K562 (cell line): Measurements from ENCODE around the gene FAM20B. TPM values are rescaled to one million over a fixed set of nuclear protein-coding genes. Genes with fewer than 3 reads are reported as not detected.

Experiments
- ATF2 ChIP-seq: sonication (generic); formaldehyde crosslinking; IDR thresholded peaks from 2 replicates; pipeline ENCODE4 v1.8.1; 2022; ENCODE audit warnings: missing genetic modification reagents
- BHLHE40 ChIP-seq: IDR thresholded peaks from 2 replicates; pipeline ENCODE4 v1.6.1; 2011; ENCODE audit warnings: low read length, improper control_type of control experiment
- CREBBP ChIP-seq: IDR thresholded peaks from one replicate; pipeline ENCODE4 v1.6.1; 2012; ENCODE audit warnings: low read depth, mild to moderate bottlenecking, control low read depth, inconsistent platforms, low read length
- GABPA ChIP-seq: fragments of 200-800 bp; sonication (Bioruptor generic); conservative IDR thresholded peaks from 2 replicates; pipeline ENCODE4 v1.6.1; 2016; ENCODE audit warnings: low read depth, missing genetic modification characterization, missing compliant biosample characterization
- HMBOX1 ChIP-seq: sonication (generic); IDR thresholded peaks from 2 replicates; pipeline ENCODE4 v1.6.1; 2016
- JUN ChIP-seq, 2 experiments: sonication (generic) in 1 of 2; formaldehyde crosslinking in 1 of 2; IDR thresholded peaks; 2 replicates each; pipeline versions ENCODE4 v1.6.1 to v1.8.0; 2012 to 2022; ENCODE audit warnings: borderline replicate concordance in 2 of 2, mild to moderate bottlenecking in 2 of 2, improper control_type of control experiment in 1 of 2, low read depth in 1 of 2, low read length in 1 of 2, missing genetic modification reagents in 1 of 2
- MAFF ChIP-seq: IDR thresholded peaks from 2 replicates; pipeline ENCODE4 v1.6.1; 2012; ENCODE audit warnings: low read length, improper control_type of control experiment
- MCM5 ChIP-seq: fragments of 450-650 bp; IDR thresholded peaks from 2 replicates; pipeline ENCODE4 v1.6.1; 2016; ENCODE audit warnings: low read depth
- MTA2 ChIP-seq: fragments of 450-650 bp; IDR thresholded peaks from 2 replicates; pipeline ENCODE4 v1.6.1; 2016; ENCODE audit warnings: low read depth
- NCOR1 ChIP-seq: fragments of 450-650 bp; IDR thresholded peaks from 2 replicates; pipeline ENCODE4 v1.6.1; 2016; ENCODE audit warnings: mild to moderate bottlenecking, moderate library complexity
- NFIC ChIP-seq: fragments of 450-650 bp; IDR thresholded peaks from 2 replicates; pipeline ENCODE4 v1.6.1; 2017; ENCODE audit warnings: mild to moderate bottlenecking, inconsistent platforms
- POLR3A ChIP-seq: IDR thresholded peaks from 2 replicates; pipeline ENCODE4 v1.6.1; 2011; ENCODE audit warnings: borderline replicate concordance, mild to moderate bottlenecking, moderate library complexity; ENCODE audit not compliant: insufficient read length, insufficient read depth; ENCODE audit errors: extremely low read depth
- PRDM10 ChIP-seq: fragments of 450-650 bp; IDR thresholded peaks from 2 replicates; pipeline ENCODE4 v1.6.1; 2018; ENCODE audit not compliant: partially characterized antibody
- RBFOX2 ChIP-seq: fragments of 200-400 bp; formaldehyde crosslinking; IDR thresholded peaks from 2 replicates; pipeline ENCODE4 v1.6.1; 2017; ENCODE audit warnings: low read depth, mild to moderate bottlenecking, low read length, moderate library complexity
- RFX1 ChIP-seq: fragments of 450-650 bp; IDR thresholded peaks from 2 replicates; pipeline ENCODE4 v1.6.1; 2016; ENCODE audit warnings: mild to moderate bottlenecking, moderate library complexity
- SMAD4 ChIP-seq: fragments of 250-450 bp; sonication (Bioruptor Pico); conservative IDR thresholded peaks from 2 replicates; pipeline ENCODE4 v1.8.0; 2021; ENCODE audit warnings: inconsistent platforms, mild to moderate bottlenecking, moderate library complexity
- SMARCA4 ChIP-seq: fragments of 450-650 bp; IDR thresholded peaks from 2 replicates; pipeline ENCODE4 v1.6.1; 2016
- TARDBP ChIP-seq: fragments of 450-650 bp; IDR thresholded peaks from 2 replicates; pipeline ENCODE4 v1.6.1; 2016
- THAP7 ChIP-seq: fragments of 250-450 bp; sonication (Bioruptor Pico); IDR thresholded peaks from 2 replicates; pipeline ENCODE4 v1.5.0; 2021
- TRIM24 ChIP-seq, 2 experiments: fragments of 450-650 bp; IDR thresholded peaks; 2 replicates each; pipeline ENCODE4 v1.6.1; 2016
- YBX1 ChIP-seq: fragments of 450-650 bp; IDR thresholded peaks from 2 replicates; pipeline ENCODE4 v1.7.1; 2016; ENCODE audit warnings: mild to moderate bottlenecking
- ZBTB26 ChIP-seq: fragments of 450-650 bp; formaldehyde crosslinking; IDR thresholded peaks from 2 replicates; pipeline ENCODE4 v1.4.0; 2022; ENCODE audit warnings: missing genetic modification characterization
- ZNF23 ChIP-seq: fragments of 250-450 bp; sonication (Bioruptor Pico); IDR thresholded peaks from 2 replicates; pipeline ENCODE4 v1.4.0; 2020; ENCODE audit warnings: mild to moderate bottlenecking
- ZNF551 ChIP-seq: fragments of 250-450 bp; sonication (Bioruptor Pico); IDR thresholded peaks from 2 replicates; pipeline ENCODE4 v1.5.0; 2021; ENCODE audit warnings: mild to moderate bottlenecking, moderate library complexity
- polyA plus RNA-seq, 8 experiments: library from polyadenylated mRNA; depleted of rRNA in 4 of 8; stranded (reverse) in 5 of 8; unstranded in 3 of 8; fragments of >200 nt; fragmentation: Nextera tagmentation in 2 of 8; fragmentation: Illumina TruSeq in 1 of 8; extraction: Ambion mirVana in 2 of 8; extraction: Trizol in 1 of 8; gene quantifications; 2 replicates each; pipeline versions ENCODE4 v1.2.1 to v1.2.3, GENCODE V29; 2011 to 2014; ENCODE audit warnings: inconsistent platforms in 1 of 8, missing spikeins in 1 of 8
- total RNA-seq, 7 experiments: library from RNA; depleted of rRNA in 6 of 7; stranded (reverse); fragments of >200 nt in 6 of 7; fragmentation: Illumina TruSeq in 2 of 7; extraction: Trizol in 2 of 7; gene quantifications; 2 replicates each; pipeline versions ENCODE4 v1.2.1 to v1.2.3, GENCODE V29; 2011 to 2021; ENCODE audit warnings: low replicate concordance in 1 of 7

Gene FAM20B
- total and polyA plus RNA-seq, 9 of the 15 experiments (the other 6 are each of a cell fraction or from before 2014, with no cell fraction given) = 7.2 to 67.5 (median 42.9) TPM

- no peak for TF ChIP-seq JUN (IDR thresholded peaks at IDR 0.05; ENCODE audit: borderline replicate concordance, low read depth, low read length)
- TF ChIP-seq JUN (CRISPR knock-in tag; IDR thresholded peaks at IDR 0.05; ENCODE audit: borderline replicate concordance) = no peak
- no peak for TF ChIP-seq THAP7
- no peak for TF ChIP-seq MAFF
- peak; percentile 71 for TF ChIP-seq HMBOX1
- no peak; a peak in 1 of 4 replicates for TF ChIP-seq TRIM24 (IDR thresholded peaks at IDR 0.05)
- TF ChIP-seq SMAD4 = no peak
- TF ChIP-seq SMARCA4 = peak; percentile 88
- no peak for TF ChIP-seq RBFOX2
- no peak for TF ChIP-seq GABPA (tag)
- no peak for TF ChIP-seq ATF2 (CRISPR knock-in tag)
- TF ChIP-seq MTA2 = peak; percentile 55; the same call in 1 of the 2 replicates
- TF ChIP-seq NCOR1 = peak; percentile 73
- no peak for TF ChIP-seq NFIC
- TF ChIP-seq TARDBP = no peak
- no peak for TF ChIP-seq ZBTB26 (CRISPR knock-in tag)
- no peak for TF ChIP-seq MCM5
- no peak for TF ChIP-seq RFX1
- peak; percentile 32; the same call in 1 of the 2 replicates for TF ChIP-seq BHLHE40
- peak; percentile 74 for TF ChIP-seq PRDM10
- no peak for TF ChIP-seq ZNF551 (CRISPR knock-in tag)
- no peak for TF ChIP-seq YBX1
- TF ChIP-seq CREBBP = no peak
- TF ChIP-seq ZNF23 = no peak
- no peak for TF ChIP-seq POLR3A
Measured at GRCh38 chr1:179029321-179029759, 3.6 kb downstream of the FAM20B start (continued).
